ENCODE measurements around the gene GALNT18. TPM values are rescaled to one million over a fixed set of nuclear protein-coding genes. Genes with fewer than 3 reads are reported as not detected.

GALNT18 gene
- total RNA-seq, 2 donors from 2014 or later: 29.4 to 105 TPM

- no peak overlapping the region for H3K27ac ChIP-seq
- DNase-seq (ENCODE audit: low spot score): no peak
- intact Hi-C loops (cut with DNase I): no loop called here
- no peaks in the 10 kb centered on the region for H3K9me3 ChIP-seq
- TF ChIP-seq POLR2A (IDR thresholded peaks at IDR 0.05): no peak
- TF ChIP-seq CTCF (IDR thresholded peaks at IDR 0.05): no peak
- no peak for TF ChIP-seq POLR2AphosphoS5 (IDR thresholded peaks at IDR 0.05)
- WGBS: 89% methylated on average over 2 of the region's 2 CpGs
- no peak overlapping the region for H3K4me3 ChIP-seq
- no peaks in the 10 kb centered on the region for H3K4me1 ChIP-seq (replicated peaks)
- no peaks in the 10 kb centered on the region for H3K27me3 ChIP-seq (replicated peaks; ENCODE audit: insufficient read depth)
- H3K36me3 ChIP-seq: no peaks in the 10 kb centered on the region
These were observed 374.2 kb downstream of the GALNT18 start for GRCh38 chr11:11247576-11247975.

GRCh38 chr11:11247086-11247485 is 374.7 kb downstream of the GALNT18 start:
- Histone ChIP-seq H3K27ac (no peak overlapping the region), H3K4me1 (replicated peaks) (no peaks in the 10 kb centered on the region), H3K9me3 (no peaks in the 10 kb centered on the region), H3K4me3 (no peak overlapping the region), H3K27me3 (replicated peaks; ENCODE audit: insufficient read depth) (no peaks in the 10 kb centered on the region), H3K36me3 (no peaks in the 10 kb centered on the region)
- 76% methylated on average over 6 of the region's 6 CpGs for WGBS
- no peak for DNase-seq (ENCODE audit: low spot score)
- TF ChIP-seq CTCF (IDR thresholded peaks at IDR 0.05): no peak
- no peak for TF ChIP-seq POLR2A (IDR thresholded peaks at IDR 0.05)
- TF ChIP-seq POLR2AphosphoS5 (IDR thresholded peaks at IDR 0.05): no peak
- intact Hi-C loops (cut with DNase I): no loop called here

- H3K4me1 ChIP-seq (replicated peaks): no peaks in the 10 kb centered on the region
- no peak overlapping the region for H3K27ac ChIP-seq
- H3K36me3 ChIP-seq: no peaks in the 10 kb centered on the region
- no peak for DNase-seq (ENCODE audit: low spot score)
- intact Hi-C loops (cut with DNase I): no loop called here
- no peaks in the 10 kb centered on the region for H3K9me3 ChIP-seq
- TF ChIP-seq POLR2A (IDR thresholded peaks at IDR 0.05) (no peak), POLR2AphosphoS5 (IDR thresholded peaks at IDR 0.05) (no peak), CTCF (IDR thresholded peaks at IDR 0.05) (no peak)
- H3K27me3 ChIP-seq (replicated peaks; ENCODE audit: insufficient read depth): no peaks in the 10 kb centered on the region
- 86% methylated on average over 1 of the region's 1 CpG for WGBS
- H3K4me3 ChIP-seq: no peak overlapping the region
These were observed 375.6 kb downstream of the GALNT18 start for GRCh38 chr11:11246166-11246565.

- Histone ChIP-seq H3K9me3 (no peaks in the 10 kb centered on the region), H3K4me1 (replicated peaks) (no peaks in the 10 kb centered on the region), H3K27ac (no peak overlapping the region), H3K4me3 (no peak overlapping the region), H3K27me3 (replicated peaks; ENCODE audit: insufficient read depth) (no peaks in the 10 kb centered on the region), H3K36me3 (no peaks in the 10 kb centered on the region)
- WGBS: 75% methylated on average over 3 of the region's 3 CpGs
- TF ChIP-seq POLR2A (IDR thresholded peaks at IDR 0.05): no peak
- no peak for TF ChIP-seq CTCF (IDR thresholded peaks at IDR 0.05)
- TF ChIP-seq POLR2AphosphoS5 (IDR thresholded peaks at IDR 0.05): no peak
- intact Hi-C loops (cut with DNase I): no loop called here
- DNase-seq (ENCODE audit: low spot score): no peak
These were observed 376.4 kb downstream of the GALNT18 start for GRCh38 chr11:11245453-11245852.

- H3K27ac ChIP-seq: no peak overlapping the region
- no peaks in the 10 kb centered on the region for H3K27me3 ChIP-seq (replicated peaks; ENCODE audit: insufficient read depth)
- no peak for DNase-seq (ENCODE audit: low spot score)
- intact Hi-C loops (cut with DNase I): no loop called here
- 79% methylated on average over 2 of the region's 2 CpGs for WGBS
- H3K36me3 ChIP-seq: no peaks in the 10 kb centered on the region
- H3K4me1 ChIP-seq (replicated peaks): no peaks in the 10 kb centered on the region
- no peak overlapping the region for H3K4me3 ChIP-seq
- TF ChIP-seq POLR2A (IDR thresholded peaks at IDR 0.05) (no peak), POLR2AphosphoS5 (IDR thresholded peaks at IDR 0.05) (no peak), CTCF (IDR thresholded peaks at IDR 0.05) (no peak)
- H3K9me3 ChIP-seq: no peaks in the 10 kb centered on the region
These were observed 377.2 kb downstream of the GALNT18 start for GRCh38 chr11:11244470-11245080.

Measured in prostate gland (tissue), 2 donors.